ENCODE measurements around the gene CLEC16A.
A peak's percentile ranks its signal among the peaks of the same experiment; 100 is the strongest.

Gene CLEC16A

GRCh38 chr16:10999300-10999699 is 54.9 kb downstream of the CLEC16A start:
- no peaks in the 10 kb centered on the region for H4K20me1 ChIP-seq (ENCODE audit: insufficient read depth, low read length)
- TF ChIP-seq CTCF (IDR thresholded peaks at IDR 0.05; ENCODE audit: borderline replicate concordance, extremely low read depth, low read length, poor library complexity, severe bottlenecking) (no peak), EZH2 (IDR thresholded peaks at IDR 0.05; ENCODE audit: borderline replicate concordance, low read depth, low read length, severe bottlenecking) (no peak)
- no peaks in the 10 kb centered on the region for H3K9me3 ChIP-seq (ENCODE audit: insufficient read depth, low read length, severe bottlenecking)
- H2AFZ ChIP-seq (ENCODE audit: low read depth, low read length): no peak overlapping the region
- H3K4me3 ChIP-seq (ENCODE audit: low read depth in 1 of 2, low read length in 2 of 2): no peak overlapping the region
- DNase-seq: no peak
- no peak overlapping the region for H3K27ac ChIP-seq (ENCODE audit: low read length)
- no peak overlapping the region for H3K9ac ChIP-seq (ENCODE audit: low read depth, low read length)
- H3K79me2 ChIP-seq (ENCODE audit: insufficient read depth, low read length): no peaks in the 10 kb centered on the region
- H3K36me3 ChIP-seq (ENCODE audit: insufficient read depth, low read length): peaks cover 61% of the 10 kb centered on the region
- no peaks in the 10 kb centered on the region for H3K27me3 ChIP-seq (ENCODE audit: insufficient read depth, low read length, poor library complexity)
- ATAC-seq (ENCODE audit: insufficient read depth, low read depth): no peak
- H3K4me2 ChIP-seq (ENCODE audit: insufficient read depth, low read length): no peak overlapping the region
- peaks cover 5% of the 10 kb centered on the region; the same call in 1 of the 2 replicates for H3K4me1 ChIP-seq (ENCODE audit: insufficient read depth, low read length)

GRCh38 chr16:11001611-11002010 is 57.2 kb downstream of the CLEC16A start:
- Histone ChIP-seq H3K27me3 (ENCODE audit: insufficient read depth, low read length, poor library complexity) (no peaks in the 10 kb centered on the region), H2AFZ (ENCODE audit: low read depth, low read length) (no peak overlapping the region), H3K9ac (ENCODE audit: low read depth, low read length) (no peak overlapping the region), H3K4me1 (ENCODE audit: insufficient read depth, low read length) (peaks cover 6% of the 10 kb centered on the region; the same call in 1 of the 2 replicates), H3K4me3 (ENCODE audit: low read depth in 1 of 2, low read length in 2 of 2) (no peak overlapping the region), H3K4me2 (ENCODE audit: insufficient read depth, low read length) (no peak overlapping the region), H3K79me2 (ENCODE audit: insufficient read depth, low read length) (no peaks in the 10 kb centered on the region), H3K36me3 (ENCODE audit: insufficient read depth, low read length) (peaks cover 50% of the 10 kb centered on the region), H3K9me3 (ENCODE audit: insufficient read depth, low read length, severe bottlenecking) (no peaks in the 10 kb centered on the region), H4K20me1 (ENCODE audit: insufficient read depth, low read length) (no peaks in the 10 kb centered on the region), H3K27ac (ENCODE audit: low read length) (no peak overlapping the region)
- no peak for TF ChIP-seq CTCF (IDR thresholded peaks at IDR 0.05; ENCODE audit: borderline replicate concordance, extremely low read depth, low read length, poor library complexity, severe bottlenecking)
- no peak for TF ChIP-seq EZH2 (IDR thresholded peaks at IDR 0.05; ENCODE audit: borderline replicate concordance, low read depth, low read length, severe bottlenecking)
- DNase-seq (no peak), ATAC-seq (ENCODE audit: insufficient read depth, low read depth) (no peak)

GRCh38 chr16:11003141-11003540 is 58.8 kb downstream of the CLEC16A start:
- Histone ChIP-seq H3K79me2 (ENCODE audit: insufficient read depth, low read length) (no peaks in the 10 kb centered on the region), H4K20me1 (ENCODE audit: insufficient read depth, low read length) (no peaks in the 10 kb centered on the region), H3K4me1 (ENCODE audit: insufficient read depth, low read length) (peaks cover 6% of the 10 kb centered on the region; the same call in 1 of the 2 replicates), H3K4me3 (ENCODE audit: low read depth in 1 of 2, low read length in 2 of 2) (no peak overlapping the region), H3K9me3 (ENCODE audit: insufficient read depth, low read length, severe bottlenecking) (no peaks in the 10 kb centered on the region), H3K36me3 (ENCODE audit: insufficient read depth, low read length) (peaks cover 38% of the 10 kb centered on the region), H3K27me3 (ENCODE audit: insufficient read depth, low read length, poor library complexity) (no peaks in the 10 kb centered on the region), H3K9ac (ENCODE audit: low read depth, low read length) (no peak overlapping the region), H3K4me2 (ENCODE audit: insufficient read depth, low read length) (no peak overlapping the region), H3K27ac (ENCODE audit: low read length) (no peak overlapping the region), H2AFZ (ENCODE audit: low read depth, low read length) (no peak overlapping the region)
- TF ChIP-seq CTCF (IDR thresholded peaks at IDR 0.05; ENCODE audit: borderline replicate concordance, extremely low read depth, low read length, poor library complexity, severe bottlenecking) (no peak), EZH2 (IDR thresholded peaks at IDR 0.05; ENCODE audit: borderline replicate concordance, low read depth, low read length, severe bottlenecking) (no peak)
- DNase-seq: no peak
- ATAC-seq (ENCODE audit: insufficient read depth, low read depth): no peak

GRCh38 chr16:11004351-11004750 is 60.0 kb downstream of the CLEC16A start:
- no peaks in the 10 kb centered on the region for H4K20me1 ChIP-seq (ENCODE audit: insufficient read depth, low read length)
- H3K27me3 ChIP-seq (ENCODE audit: insufficient read depth, low read length, poor library complexity): no peaks in the 10 kb centered on the region
- DNase-seq: no peak
- TF ChIP-seq CTCF (IDR thresholded peaks at IDR 0.05; ENCODE audit: borderline replicate concordance, extremely low read depth, low read length, poor library complexity, severe bottlenecking): no peak
- no peak for TF ChIP-seq EZH2 (IDR thresholded peaks at IDR 0.05; ENCODE audit: borderline replicate concordance, low read depth, low read length, severe bottlenecking)
- peak; percentile 67; the same call in 1 of the 3 replicates for ATAC-seq (ENCODE audit: insufficient read depth, low read depth)
- H3K4me3 ChIP-seq (ENCODE audit: low read depth in 1 of 2, low read length in 2 of 2): no peak overlapping the region
- H3K9ac ChIP-seq (ENCODE audit: low read depth, low read length): no peak overlapping the region
- H3K27ac ChIP-seq (ENCODE audit: low read length): peak overlapping the region; percentile 48; the same call in 1 of the 2 replicates
- no peak overlapping the region for H2AFZ ChIP-seq (ENCODE audit: low read depth, low read length)
- no peak overlapping the region for H3K4me2 ChIP-seq (ENCODE audit: insufficient read depth, low read length)
- H3K4me1 ChIP-seq (ENCODE audit: insufficient read depth, low read length): peaks cover 6% of the 10 kb centered on the region; the same call in 1 of the 2 replicates
- H3K36me3 ChIP-seq (ENCODE audit: insufficient read depth, low read length): peaks cover 42% of the 10 kb centered on the region
- H3K79me2 ChIP-seq (ENCODE audit: insufficient read depth, low read length): no peaks in the 10 kb centered on the region
- no peaks in the 10 kb centered on the region for H3K9me3 ChIP-seq (ENCODE audit: insufficient read depth, low read length, severe bottlenecking)
